Tibial artery (tissue), 4 donors: ENCODE results near the gene RPL28.
A peak's percentile ranks its signal among the peaks of the same experiment; 100 is the strongest.

Experiments
- DNase-seq, 2 donors: peaks; one replicate each; pipeline ENCODE4 v3.0.0-alpha.2; 2019
- H3K27ac ChIP-seq, 2 donors: fragments of 200-600 bp; sonication (generic) in 1 of 2; 1 replicate in 1 of 2; 2 replicates in 1 of 2; pipeline ENCODE4 v1.5.1; 2018 to 2019; ENCODE audit warnings: mild to moderate bottlenecking in 1 of 2
- H3K27me3 ChIP-seq, 2 donors: fragments of 200-600 bp; sonication (generic) in 1 of 2; one replicate each; pipeline versions ENCODE4 v1.5.1 to v1.6.0; 2016 to 2019
- H3K36me3 ChIP-seq, 3 donors: fragments of 200-600 bp; sonication (generic) in 2 of 3; one replicate each; pipeline ENCODE4 v1.5.1; 2016 to 2019; ENCODE audit warnings: mild to moderate bottlenecking in 2 of 3
- H3K4me1 ChIP-seq, 4 donors: fragments of 200-600 bp; sonication (generic) in 2 of 4; 1 replicate in 3 of 4; 2 replicates in 1 of 4; pipeline ENCODE4 v1.5.1; 2016 to 2019
- H3K4me3 ChIP-seq, 2 donors: fragments of 200-600 bp; sonication (generic) in 1 of 2; 1 replicate in 1 of 2; 2 replicates in 1 of 2; pipeline ENCODE4 v1.5.1; 2018 to 2019; ENCODE audit warnings: mild to moderate bottlenecking in 2 of 2
- H3K9me3 ChIP-seq, 3 donors: fragments of 200-600 bp; sonication (generic) in 1 of 3; one replicate each; pipeline ENCODE4 v1.5.1; 2016 to 2019
- intact Hi-C: fragments of 100-400 bp; cut with DNase I; formaldehyde crosslinking; loops from one replicate; pipeline ENCODE4 v1.15.0; 2023; ENCODE audit warnings: low total_unique reads
- TF ChIP-seq, protein P1 (sequence below), 2 experiments: fragments of 200-600 bp in 1 of 2; fragments of 450-650 bp in 1 of 2; IDR thresholded peaks; one replicate each; pipeline ENCODE4 v1.5.1; 2017 to 2019; ENCODE audit warnings: antibody characterized with exemption in 2 of 2, mild to moderate bottlenecking in 1 of 2, moderate library complexity in 1 of 2

RPL28 gene

DNA sequence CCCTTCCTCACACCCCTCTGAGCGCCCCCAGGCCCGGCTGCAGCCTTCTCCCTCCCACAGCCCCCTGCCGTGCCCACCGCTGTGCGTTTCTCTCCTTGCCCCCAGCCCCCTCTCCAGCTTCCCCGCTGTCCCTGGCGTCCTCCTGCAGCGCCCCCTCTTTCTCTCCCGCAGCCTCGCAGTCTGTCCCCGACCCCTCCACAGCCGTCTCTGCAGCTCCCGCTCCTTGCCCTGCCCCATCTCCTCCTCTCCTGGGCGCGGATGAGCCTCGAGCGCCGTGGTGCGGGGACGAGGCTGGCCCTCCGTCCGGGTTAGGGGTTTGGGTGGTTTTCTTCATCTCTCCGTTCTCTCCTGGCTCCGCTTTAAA lies 45.0 kb upstream of the RPL28 start:
- H3K27me3 ChIP-seq: peaks cover 0 to 8% of the 10 kb centered on the region in 2 donors
- DNase-seq: no peak
- H3K36me3 ChIP-seq: peaks cover 8 to 30% (median 18%) of the 10 kb centered on the region in 3 donors
- TF ChIP-seq, protein P1, sequence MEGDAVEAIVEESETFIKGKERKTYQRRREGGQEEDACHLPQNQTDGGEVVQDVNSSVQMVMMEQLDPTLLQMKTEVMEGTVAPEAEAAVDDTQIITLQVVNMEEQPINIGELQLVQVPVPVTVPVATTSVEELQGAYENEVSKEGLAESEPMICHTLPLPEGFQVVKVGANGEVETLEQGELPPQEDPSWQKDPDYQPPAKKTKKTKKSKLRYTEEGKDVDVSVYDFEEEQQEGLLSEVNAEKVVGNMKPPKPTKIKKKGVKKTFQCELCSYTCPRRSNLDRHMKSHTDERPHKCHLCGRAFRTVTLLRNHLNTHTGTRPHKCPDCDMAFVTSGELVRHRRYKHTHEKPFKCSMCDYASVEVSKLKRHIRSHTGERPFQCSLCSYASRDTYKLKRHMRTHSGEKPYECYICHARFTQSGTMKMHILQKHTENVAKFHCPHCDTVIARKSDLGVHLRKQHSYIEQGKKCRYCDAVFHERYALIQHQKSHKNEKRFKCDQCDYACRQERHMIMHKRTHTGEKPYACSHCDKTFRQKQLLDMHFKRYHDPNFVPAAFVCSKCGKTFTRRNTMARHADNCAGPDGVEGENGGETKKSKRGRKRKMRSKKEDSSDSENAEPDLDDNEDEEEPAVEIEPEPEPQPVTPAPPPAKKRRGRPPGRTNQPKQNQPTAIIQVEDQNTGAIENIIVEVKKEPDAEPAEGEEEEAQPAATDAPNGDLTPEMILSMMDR (IDR thresholded peaks at IDR 0.05): no peak
- intact Hi-C loops: loop anchor here (5.0 kb wide), 1 partner anchor 38 kb away; no protein-coding TSS in a partner anchor
- peaks cover 0 to 23% (median 21%) of the 10 kb centered on the region in 4 donors for H3K4me1 ChIP-seq
- peak overlapping the region; percentile 75 to 77 for H3K4me3 ChIP-seq
- peak overlapping the region; percentile 89 for H3K27ac ChIP-seq
- no peaks in the 10 kb centered on the region for H3K9me3 ChIP-seq

DNA sequence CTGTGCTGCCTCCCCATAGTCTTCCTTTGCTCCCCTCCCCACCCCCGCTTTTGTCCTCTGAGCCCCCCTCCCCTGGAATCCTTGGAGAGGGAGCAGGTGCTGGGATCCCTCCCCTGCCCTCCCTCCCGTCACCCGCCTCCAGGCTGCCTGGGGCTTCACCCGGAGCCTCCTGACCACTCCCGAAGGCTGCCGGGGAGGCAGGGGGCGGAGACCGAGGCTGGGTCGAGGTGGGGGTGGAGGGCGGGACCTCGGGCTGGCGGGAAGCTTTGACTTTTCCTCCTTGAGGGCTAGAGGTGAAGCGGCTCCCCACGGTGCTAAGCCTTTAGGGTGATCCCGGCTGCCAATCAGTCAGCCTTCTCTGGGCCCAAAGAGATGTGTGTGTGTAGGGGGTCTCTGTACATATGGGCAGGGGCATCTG lies 44.6 kb upstream of the RPL28 start:
- TF ChIP-seq, protein P1 (IDR thresholded peaks at IDR 0.05): no peak
- H3K36me3 ChIP-seq: peaks cover 8 to 31% (median 19%) of the 10 kb centered on the region in 3 donors
- peak; percentile 49 to 84 for DNase-seq
- no peaks in the 10 kb centered on the region for H3K9me3 ChIP-seq
- H3K4me1 ChIP-seq: peaks cover 0 to 23% (median 21%) of the 10 kb centered on the region in 4 donors
- intact Hi-C loops: loop anchor here (5.0 kb wide), 1 partner anchor 39 kb away; no protein-coding TSS in a partner anchor
- H3K4me3 ChIP-seq: peak overlapping the region; percentile 75 to 77
- H3K27ac ChIP-seq: peak overlapping the region; percentile 89
- peaks cover 0 to 8% of the 10 kb centered on the region in 2 donors for H3K27me3 ChIP-seq

DNA sequence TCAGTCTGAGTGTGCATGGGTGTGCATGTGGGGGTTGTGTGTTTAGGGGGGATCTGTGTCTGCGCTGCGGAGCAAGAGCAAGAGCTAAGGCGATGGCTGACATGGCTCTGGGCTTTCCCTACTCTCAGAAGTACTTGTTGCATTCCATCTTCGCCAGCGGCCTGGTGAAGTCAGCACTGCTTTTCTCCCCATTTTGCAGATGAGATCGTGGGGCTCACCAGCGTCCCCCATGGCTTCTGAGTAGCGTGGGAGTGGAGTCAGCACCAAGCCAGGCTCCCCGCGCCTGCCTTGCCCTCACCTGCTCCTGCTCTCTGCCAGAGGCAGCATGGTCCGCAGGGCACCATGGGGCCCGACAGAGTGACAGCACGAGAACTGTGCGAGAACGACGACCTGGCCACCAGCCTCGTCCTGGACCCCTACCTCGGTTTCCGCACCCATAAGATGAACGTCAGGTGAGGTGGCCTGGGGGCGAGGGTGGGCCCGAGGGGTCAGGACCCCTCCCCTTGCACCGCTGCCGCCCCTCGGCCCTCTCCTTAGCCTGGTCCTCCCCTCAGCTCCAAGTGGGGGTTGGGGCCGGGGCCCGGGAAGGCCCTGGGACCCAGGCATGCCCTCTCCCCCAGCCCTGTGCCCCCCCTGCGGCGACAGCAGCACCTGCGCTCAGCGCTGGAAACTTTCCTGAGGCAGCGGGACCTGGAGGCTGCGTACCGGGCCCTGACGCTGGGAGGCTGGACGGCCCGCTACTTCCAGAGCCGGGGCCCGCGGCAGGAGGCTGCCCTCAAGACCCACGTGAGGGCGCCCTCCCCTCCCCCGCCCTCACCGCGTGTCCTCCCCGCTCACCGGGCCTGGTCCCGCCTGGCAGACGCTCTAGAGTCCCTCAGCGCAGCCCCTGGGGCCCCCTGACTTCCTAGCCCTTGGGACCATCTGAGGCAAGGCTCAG lies 43.9 kb upstream of the RPL28 start:
- no peaks in the 10 kb centered on the region for H3K9me3 ChIP-seq
- no peak for DNase-seq
- peaks cover 0 to 23% (median 21%) of the 10 kb centered on the region in 4 donors for H3K4me1 ChIP-seq
- TF ChIP-seq, protein P1 (IDR thresholded peaks at IDR 0.05): no peak
- peaks cover 9 to 38% (median 26%) of the 10 kb centered on the region in 3 donors for H3K36me3 ChIP-seq
- no peak overlapping the region for H3K27ac ChIP-seq
- H3K4me3 ChIP-seq: peak overlapping the region in 1 of 2 donors; percentile 77
- intact Hi-C loops: loop anchor here (5.0 kb wide), 1 partner anchor 40 kb away; no protein-coding TSS in a partner anchor
- H3K27me3 ChIP-seq: peaks cover 0 to 5% of the 10 kb centered on the region in 2 donors

DNA sequence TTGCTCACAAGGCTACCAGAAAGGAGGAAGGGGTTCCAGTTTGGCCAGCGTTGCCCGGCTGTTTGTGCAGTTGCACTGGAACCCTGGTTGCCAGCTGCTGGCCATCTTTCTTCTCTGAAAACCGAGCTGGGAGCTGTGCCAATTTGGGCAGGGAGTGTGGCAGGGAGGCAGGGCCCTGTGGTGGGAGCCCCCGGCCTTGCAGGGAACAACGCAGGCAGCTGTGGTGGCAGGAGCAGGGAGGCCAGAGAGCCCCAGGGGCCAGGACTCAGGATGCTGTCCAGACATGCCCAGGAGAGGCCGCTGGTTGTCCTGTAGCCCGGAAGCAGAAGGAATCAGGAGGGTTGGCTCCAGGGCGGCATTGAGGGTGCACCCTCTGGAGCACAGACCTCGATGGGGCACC lies 41.3 kb upstream of the RPL28 start:
- H3K27me3 ChIP-seq: peaks cover 0 to 8% of the 10 kb centered on the region in 2 donors
- no peaks in the 10 kb centered on the region for H3K9me3 ChIP-seq
- peaks cover 0 to 19% (median 15%) of the 10 kb centered on the region in 4 donors for H3K4me1 ChIP-seq
- H3K36me3 ChIP-seq: peaks cover 12 to 50% (median 26%) of the 10 kb centered on the region in 3 donors
- TF ChIP-seq, protein P1 (IDR thresholded peaks at IDR 0.05): no peak
- intact Hi-C loops: loop anchor here (5.0 kb wide), 1 partner anchor 42 kb away; no protein-coding TSS in a partner anchor
- no peak overlapping the region for H3K27ac ChIP-seq
- H3K4me3 ChIP-seq: no peak overlapping the region
- DNase-seq: no peak

DNA sequence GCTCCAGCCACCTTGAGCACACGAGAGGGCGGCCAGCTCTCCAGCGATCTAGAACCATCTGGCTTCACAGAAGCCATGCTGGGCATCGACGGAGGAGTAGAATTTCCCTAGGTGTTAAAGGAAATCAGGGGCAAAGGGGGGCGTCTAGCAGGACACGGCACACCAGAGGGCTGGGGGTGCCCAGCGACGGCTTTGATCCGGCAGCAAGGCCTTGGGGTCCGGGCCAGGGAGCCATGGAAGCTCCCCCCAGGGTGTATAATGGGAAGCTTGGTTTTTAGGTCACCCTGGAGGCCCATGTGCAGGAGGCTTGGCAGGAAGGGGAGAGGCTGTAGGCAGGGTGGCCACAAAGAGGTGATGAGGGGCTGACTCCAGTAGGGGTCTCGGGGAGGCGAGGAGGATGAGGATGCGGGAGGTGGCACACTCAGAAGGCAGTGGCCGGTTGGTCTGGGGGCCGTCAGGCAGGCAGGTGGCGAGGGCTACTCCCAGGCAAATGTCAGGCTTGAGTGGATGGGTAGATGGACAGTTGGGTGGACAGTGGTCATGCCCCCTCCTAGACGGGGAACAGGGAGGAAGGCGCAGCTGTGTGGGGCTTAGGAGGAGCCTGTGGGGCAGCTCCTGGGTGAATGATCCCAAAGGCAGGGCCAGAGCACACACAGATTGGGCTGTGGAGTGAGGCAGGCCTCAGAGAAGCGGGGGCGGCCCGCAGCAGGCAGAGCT lies 40.5 kb upstream of the RPL28 start:
- intact Hi-C loops: no loop called here
- Histone ChIP-seq H3K4me3 (no peak overlapping the region), H3K36me3 (peaks cover 12 to 50% (median 26%) of the 10 kb centered on the region in 3 donors), H3K9me3 (no peaks in the 10 kb centered on the region), H3K27ac (no peak overlapping the region), H3K4me1 (peaks cover 0 to 14% (median 13%) of the 10 kb centered on the region in 4 donors), H3K27me3 (peaks cover 0 to 14% of the 10 kb centered on the region in 2 donors)
- DNase-seq: no peak
- TF ChIP-seq, protein P1 (IDR thresholded peaks at IDR 0.05): no peak
